SK-N-SH (cell line): Measurements from ENCODE around the gene RDH14. TPM values are rescaled to one million over a fixed set of nuclear protein-coding genes. Genes with fewer than 3 reads are reported as not detected.
A peak's percentile ranks its signal among the peaks of the same experiment; 100 is the strongest.

Experiments used
- EP300 ChIP-seq, 2 experiments: IDR thresholded peaks; 2 replicates each; pipeline versions ENCODE4 v1.4.0 to v1.6.1; 2012; ENCODE audit warnings: borderline replicate concordance in 1 of 2, low read depth in 1 of 2, low read length in 1 of 2
- FOXJ3 ChIP-seq: sonication (generic); formaldehyde crosslinking; IDR thresholded peaks from 2 replicates; pipeline ENCODE4 v1.5.1; 2020; ENCODE audit warnings: mild to moderate bottlenecking, missing genetic modification reagents
- GABPA ChIP-seq: IDR thresholded peaks from 2 replicates; pipeline ENCODE4 v1.4.0; 2012; ENCODE audit warnings: low read depth, mild to moderate bottlenecking
- NRF1 ChIP-seq: IDR thresholded peaks from 2 replicates; pipeline ENCODE4 v1.6.1; 2012; ENCODE audit warnings: low read depth, mild to moderate bottlenecking, low read length
- RAD21 ChIP-seq: IDR thresholded peaks from 2 replicates; pipeline ENCODE4 v1.6.1; 2012; ENCODE audit warnings: mild to moderate bottlenecking, low read length
- RCOR1 ChIP-seq: fragments of 150-350 bp; IDR thresholded peaks from 2 replicates; pipeline ENCODE4 v1.6.1; 2017; ENCODE audit warnings: antibody characterized with exemption, low read length
- SMC3 ChIP-seq: IDR thresholded peaks from 2 replicates; pipeline ENCODE4 v1.6.1; 2012; ENCODE audit warnings: low read depth, low read length, improper control_type of control experiment
- YY1 ChIP-seq: IDR thresholded peaks from 2 replicates; pipeline ENCODE4 v1.4.0; 2012; ENCODE audit warnings: low read depth, mild to moderate bottlenecking
- polyA plus RNA-seq, 3 experiments: library from polyadenylated mRNA; depleted of rRNA; stranded (reverse); fragments of >200 nt; gene quantifications; 2 replicates each; pipeline ENCODE4 v1.2.3, GENCODE V29; 2012
- TF ChIP-seq, protein P1 (sequence below): fragments of 200-600 bp; sonication (generic); IDR thresholded peaks from 2 replicates; pipeline ENCODE4 v1.6.1; 2017; ENCODE audit warnings: antibody characterized with exemption, mild to moderate bottlenecking, moderate library complexity
- TF ChIP-seq, protein P2 (sequence below): IDR thresholded peaks from 2 replicates; pipeline ENCODE4 v1.4.0; 2012; ENCODE audit warnings: low read depth, borderline replicate concordance
- TF ChIP-seq, protein P3 (sequence below): IDR thresholded peaks from 2 replicates; pipeline ENCODE4 v1.6.1; 2012; ENCODE audit warnings: mild to moderate bottlenecking, low read depth, low read length, moderate library complexity
- TF ChIP-seq, protein P4 (sequence below): IDR thresholded peaks from 2 replicates; pipeline ENCODE4 v1.4.0; 2012; ENCODE audit warnings: low read depth
- TF ChIP-seq, protein P5 (sequence below): fragments of 150-350 bp; IDR thresholded peaks from 2 replicates; pipeline ENCODE4 v1.6.1; 2017; ENCODE audit warnings: antibody characterized with exemption, low read length, low read depth, borderline replicate concordance

Gene RDH14
- polyA plus RNA-seq, 1 of the 3 experiments (the other 2 are of a cell fraction), result 20.2 TPM

DNA sequence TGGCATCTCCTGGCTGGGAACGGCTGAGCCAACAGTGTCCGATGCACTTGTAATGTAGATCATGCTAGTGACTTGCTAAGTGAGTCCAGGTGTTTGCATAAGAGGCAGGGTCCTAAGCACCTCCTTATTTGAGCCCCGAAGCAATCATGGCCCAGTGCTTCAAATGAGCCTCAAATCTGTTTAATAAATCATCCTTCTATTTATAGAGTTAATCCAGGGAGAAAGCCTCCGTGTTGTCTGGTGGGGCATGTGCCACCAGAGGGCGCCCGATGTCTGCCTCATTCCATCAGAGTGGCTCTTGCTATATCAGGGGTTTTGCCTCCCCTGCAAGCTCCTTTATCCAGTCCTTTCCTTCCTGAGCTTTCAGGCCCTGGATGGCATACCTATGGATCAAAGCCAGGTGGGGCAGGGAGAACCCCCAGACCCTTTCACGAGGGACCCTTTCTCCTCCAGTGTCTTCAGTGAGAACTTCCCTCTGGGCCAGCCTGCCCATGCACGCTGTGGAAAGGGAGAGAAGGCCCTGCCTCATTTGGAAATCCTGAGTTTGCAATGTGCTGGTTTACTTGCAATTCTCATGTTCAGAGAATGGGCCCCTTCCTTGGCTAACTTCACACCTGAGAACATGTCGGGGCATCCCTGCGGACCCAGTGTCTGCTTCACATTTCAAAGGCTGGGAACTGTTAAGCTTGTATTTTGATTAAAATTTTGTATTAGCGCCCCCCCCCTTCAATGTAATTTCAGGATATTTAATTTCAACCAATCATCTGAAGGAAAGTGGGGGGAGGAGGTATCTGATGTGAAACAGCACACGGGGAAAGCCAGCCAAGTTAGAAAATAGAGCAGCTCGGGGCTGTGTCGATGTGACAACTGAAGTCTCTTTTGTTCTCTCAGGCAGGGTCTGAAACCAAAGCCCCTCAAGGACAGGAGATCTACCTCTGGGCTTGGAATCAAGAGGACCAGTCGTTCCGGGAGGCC, 39.7 kb downstream of the RDH14 start (continued):
- no peak for TF ChIP-seq GABPA
- TF ChIP-seq, protein P1, sequence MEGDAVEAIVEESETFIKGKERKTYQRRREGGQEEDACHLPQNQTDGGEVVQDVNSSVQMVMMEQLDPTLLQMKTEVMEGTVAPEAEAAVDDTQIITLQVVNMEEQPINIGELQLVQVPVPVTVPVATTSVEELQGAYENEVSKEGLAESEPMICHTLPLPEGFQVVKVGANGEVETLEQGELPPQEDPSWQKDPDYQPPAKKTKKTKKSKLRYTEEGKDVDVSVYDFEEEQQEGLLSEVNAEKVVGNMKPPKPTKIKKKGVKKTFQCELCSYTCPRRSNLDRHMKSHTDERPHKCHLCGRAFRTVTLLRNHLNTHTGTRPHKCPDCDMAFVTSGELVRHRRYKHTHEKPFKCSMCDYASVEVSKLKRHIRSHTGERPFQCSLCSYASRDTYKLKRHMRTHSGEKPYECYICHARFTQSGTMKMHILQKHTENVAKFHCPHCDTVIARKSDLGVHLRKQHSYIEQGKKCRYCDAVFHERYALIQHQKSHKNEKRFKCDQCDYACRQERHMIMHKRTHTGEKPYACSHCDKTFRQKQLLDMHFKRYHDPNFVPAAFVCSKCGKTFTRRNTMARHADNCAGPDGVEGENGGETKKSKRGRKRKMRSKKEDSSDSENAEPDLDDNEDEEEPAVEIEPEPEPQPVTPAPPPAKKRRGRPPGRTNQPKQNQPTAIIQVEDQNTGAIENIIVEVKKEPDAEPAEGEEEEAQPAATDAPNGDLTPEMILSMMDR, result peak; percentile 99
- peak; percentile 100 for TF ChIP-seq RAD21
- no peak for TF ChIP-seq NRF1
- TF ChIP-seq, protein P2, sequence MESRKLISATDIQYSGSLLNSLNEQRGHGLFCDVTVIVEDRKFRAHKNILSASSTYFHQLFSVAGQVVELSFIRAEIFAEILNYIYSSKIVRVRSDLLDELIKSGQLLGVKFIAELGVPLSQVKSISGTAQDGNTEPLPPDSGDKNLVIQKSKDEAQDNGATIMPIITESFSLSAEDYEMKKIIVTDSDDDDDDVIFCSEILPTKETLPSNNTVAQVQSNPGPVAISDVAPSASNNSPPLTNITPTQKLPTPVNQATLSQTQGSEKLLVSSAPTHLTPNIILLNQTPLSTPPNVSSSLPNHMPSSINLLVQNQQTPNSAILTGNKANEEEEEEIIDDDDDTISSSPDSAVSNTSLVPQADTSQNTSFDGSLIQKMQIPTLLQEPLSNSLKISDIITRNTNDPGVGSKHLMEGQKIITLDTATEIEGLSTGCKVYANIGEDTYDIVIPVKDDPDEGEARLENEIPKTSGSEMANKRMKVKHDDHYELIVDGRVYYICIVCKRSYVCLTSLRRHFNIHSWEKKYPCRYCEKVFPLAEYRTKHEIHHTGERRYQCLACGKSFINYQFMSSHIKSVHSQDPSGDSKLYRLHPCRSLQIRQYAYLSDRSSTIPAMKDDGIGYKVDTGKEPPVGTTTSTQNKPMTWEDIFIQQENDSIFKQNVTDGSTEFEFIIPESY, result no peak
- TF ChIP-seq RCOR1, result no peak
- TF ChIP-seq FOXJ3 (CRISPR knock-in tag), result no peak
- TF ChIP-seq, protein P3, sequence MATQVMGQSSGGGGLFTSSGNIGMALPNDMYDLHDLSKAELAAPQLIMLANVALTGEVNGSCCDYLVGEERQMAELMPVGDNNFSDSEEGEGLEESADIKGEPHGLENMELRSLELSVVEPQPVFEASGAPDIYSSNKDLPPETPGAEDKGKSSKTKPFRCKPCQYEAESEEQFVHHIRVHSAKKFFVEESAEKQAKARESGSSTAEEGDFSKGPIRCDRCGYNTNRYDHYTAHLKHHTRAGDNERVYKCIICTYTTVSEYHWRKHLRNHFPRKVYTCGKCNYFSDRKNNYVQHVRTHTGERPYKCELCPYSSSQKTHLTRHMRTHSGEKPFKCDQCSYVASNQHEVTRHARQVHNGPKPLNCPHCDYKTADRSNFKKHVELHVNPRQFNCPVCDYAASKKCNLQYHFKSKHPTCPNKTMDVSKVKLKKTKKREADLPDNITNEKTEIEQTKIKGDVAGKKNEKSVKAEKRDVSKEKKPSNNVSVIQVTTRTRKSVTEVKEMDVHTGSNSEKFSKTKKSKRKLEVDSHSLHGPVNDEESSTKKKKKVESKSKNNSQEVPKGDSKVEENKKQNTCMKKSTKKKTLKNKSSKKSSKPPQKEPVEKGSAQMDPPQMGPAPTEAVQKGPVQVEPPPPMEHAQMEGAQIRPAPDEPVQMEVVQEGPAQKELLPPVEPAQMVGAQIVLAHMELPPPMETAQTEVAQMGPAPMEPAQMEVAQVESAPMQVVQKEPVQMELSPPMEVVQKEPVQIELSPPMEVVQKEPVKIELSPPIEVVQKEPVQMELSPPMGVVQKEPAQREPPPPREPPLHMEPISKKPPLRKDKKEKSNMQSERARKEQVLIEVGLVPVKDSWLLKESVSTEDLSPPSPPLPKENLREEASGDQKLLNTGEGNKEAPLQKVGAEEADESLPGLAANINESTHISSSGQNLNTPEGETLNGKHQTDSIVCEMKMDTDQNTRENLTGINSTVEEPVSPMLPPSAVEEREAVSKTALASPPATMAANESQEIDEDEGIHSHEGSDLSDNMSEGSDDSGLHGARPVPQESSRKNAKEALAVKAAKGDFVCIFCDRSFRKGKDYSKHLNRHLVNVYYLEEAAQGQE, result 0 out of 2 replicates have a peak, but pooled peaks have one; percentile 10
- TF ChIP-seq, protein P4, sequence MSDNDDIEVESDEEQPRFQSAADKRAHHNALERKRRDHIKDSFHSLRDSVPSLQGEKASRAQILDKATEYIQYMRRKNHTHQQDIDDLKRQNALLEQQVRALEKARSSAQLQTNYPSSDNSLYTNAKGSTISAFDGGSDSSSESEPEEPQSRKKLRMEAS, result no peak
- TF ChIP-seq, protein P5, sequence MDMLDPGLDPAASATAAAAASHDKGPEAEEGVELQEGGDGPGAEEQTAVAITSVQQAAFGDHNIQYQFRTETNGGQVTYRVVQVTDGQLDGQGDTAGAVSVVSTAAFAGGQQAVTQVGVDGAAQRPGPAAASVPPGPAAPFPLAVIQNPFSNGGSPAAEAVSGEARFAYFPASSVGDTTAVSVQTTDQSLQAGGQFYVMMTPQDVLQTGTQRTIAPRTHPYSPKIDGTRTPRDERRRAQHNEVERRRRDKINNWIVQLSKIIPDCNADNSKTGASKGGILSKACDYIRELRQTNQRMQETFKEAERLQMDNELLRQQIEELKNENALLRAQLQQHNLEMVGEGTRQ, result no peak
- peak in 1 of 2 experiments; percentile 39; a peak in 1 of 4 replicates for TF ChIP-seq EP300 (IDR thresholded peaks at IDR 0.05; ENCODE audit: borderline replicate concordance in 1 of 2, low read depth in 1 of 2, low read length in 1 of 2)
- no peak for TF ChIP-seq YY1
- peak; percentile 97 for TF ChIP-seq SMC3
